ENCODE measurements around the gene LPCAT4.

Gene LPCAT4

DNA sequence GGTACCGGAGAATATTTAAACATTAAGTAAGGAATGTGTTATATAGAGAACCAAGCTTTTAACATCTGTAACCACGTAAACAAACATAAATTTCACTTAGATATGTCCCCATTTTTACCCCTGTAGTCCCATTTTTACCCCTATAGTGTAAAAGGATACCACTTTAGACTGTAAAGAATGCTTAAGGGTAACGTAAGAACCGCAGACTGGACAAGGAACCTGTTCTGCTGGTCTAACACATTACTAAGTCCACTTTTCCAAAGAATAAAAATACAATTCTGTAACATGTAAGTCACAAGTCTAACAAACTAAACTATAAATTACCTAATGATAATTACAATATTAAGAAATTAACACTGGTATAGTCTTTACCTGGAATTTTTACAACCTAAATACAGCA, 32.3 kb downstream of the LPCAT4 start:
- H3K4me3 ChIP-seq (ENCODE audit: low read depth, low read length): no peak overlapping the region
- no peak for DNase-seq (ENCODE audit: low read depth)
- in situ Hi-C loops (cut with HindIII; ENCODE audit: low sequenced_read_pairs): no loop called here
- TF ChIP-seq, protein P1, sequence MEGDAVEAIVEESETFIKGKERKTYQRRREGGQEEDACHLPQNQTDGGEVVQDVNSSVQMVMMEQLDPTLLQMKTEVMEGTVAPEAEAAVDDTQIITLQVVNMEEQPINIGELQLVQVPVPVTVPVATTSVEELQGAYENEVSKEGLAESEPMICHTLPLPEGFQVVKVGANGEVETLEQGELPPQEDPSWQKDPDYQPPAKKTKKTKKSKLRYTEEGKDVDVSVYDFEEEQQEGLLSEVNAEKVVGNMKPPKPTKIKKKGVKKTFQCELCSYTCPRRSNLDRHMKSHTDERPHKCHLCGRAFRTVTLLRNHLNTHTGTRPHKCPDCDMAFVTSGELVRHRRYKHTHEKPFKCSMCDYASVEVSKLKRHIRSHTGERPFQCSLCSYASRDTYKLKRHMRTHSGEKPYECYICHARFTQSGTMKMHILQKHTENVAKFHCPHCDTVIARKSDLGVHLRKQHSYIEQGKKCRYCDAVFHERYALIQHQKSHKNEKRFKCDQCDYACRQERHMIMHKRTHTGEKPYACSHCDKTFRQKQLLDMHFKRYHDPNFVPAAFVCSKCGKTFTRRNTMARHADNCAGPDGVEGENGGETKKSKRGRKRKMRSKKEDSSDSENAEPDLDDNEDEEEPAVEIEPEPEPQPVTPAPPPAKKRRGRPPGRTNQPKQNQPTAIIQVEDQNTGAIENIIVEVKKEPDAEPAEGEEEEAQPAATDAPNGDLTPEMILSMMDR (IDR thresholded peaks at IDR 0.05; ENCODE audit: low read depth, low read length, missing control alignments): no peak

DNA sequence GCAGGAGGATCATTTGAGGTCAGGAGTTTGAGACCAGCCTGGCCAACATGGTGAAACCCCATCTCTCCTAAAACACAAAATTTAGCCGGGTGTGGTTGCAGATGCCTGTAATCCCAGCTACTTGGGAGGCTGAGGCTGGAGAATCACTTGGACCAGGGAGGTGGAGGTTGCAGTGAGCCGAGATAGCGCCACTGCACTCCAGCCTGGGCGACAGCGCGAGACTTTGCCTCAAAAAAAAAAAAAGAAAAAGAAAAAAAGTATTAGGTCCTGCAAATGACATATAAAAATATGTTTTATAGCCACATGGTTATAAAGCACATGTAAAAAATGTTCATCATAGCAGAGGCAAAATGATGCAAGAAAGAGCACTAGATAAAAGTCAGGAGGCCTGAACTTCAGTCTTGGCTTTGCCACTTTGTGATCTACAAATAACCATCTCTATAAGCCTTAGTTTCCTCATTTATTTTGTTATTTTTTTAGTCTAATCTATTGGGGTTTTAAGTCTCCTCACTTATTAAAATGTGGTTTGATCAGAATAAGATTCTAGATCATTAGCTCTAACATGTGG, 34.4 kb downstream of the LPCAT4 start:
- no peak overlapping the region for H3K4me3 ChIP-seq (ENCODE audit: low read depth, low read length)
- DNase-seq (ENCODE audit: low read depth): no peak
- TF ChIP-seq, protein P1 (IDR thresholded peaks at IDR 0.05; ENCODE audit: low read depth, low read length, missing control alignments): no peak
- in situ Hi-C loops (cut with HindIII; ENCODE audit: low sequenced_read_pairs): no loop called here

DNA sequence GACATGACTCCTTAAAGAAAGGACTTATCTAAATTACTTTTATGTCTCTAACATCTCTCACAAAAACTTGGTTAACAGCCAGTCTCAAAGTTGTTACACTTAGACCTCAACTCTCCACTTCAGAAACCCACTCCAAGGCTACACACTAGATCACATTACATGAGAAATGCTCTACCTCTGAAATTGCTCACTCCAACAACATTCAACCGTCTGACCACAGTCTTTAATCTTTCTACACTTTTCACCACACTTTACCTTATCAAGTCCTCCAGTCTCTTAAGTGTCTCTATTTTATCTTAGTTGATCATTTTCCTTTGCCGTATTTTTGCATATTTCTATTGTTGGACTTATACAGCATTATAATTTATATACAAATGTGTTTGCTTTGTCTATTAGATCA, 35.2 kb downstream of the LPCAT4 start:
- TF ChIP-seq, protein P1 (IDR thresholded peaks at IDR 0.05; ENCODE audit: low read depth, low read length, missing control alignments): no peak
- in situ Hi-C loops (cut with HindIII; ENCODE audit: low sequenced_read_pairs): no loop called here
- DNase-seq (ENCODE audit: low read depth): no peak
- H3K4me3 ChIP-seq (ENCODE audit: low read depth, low read length): no peak overlapping the region

DNA sequence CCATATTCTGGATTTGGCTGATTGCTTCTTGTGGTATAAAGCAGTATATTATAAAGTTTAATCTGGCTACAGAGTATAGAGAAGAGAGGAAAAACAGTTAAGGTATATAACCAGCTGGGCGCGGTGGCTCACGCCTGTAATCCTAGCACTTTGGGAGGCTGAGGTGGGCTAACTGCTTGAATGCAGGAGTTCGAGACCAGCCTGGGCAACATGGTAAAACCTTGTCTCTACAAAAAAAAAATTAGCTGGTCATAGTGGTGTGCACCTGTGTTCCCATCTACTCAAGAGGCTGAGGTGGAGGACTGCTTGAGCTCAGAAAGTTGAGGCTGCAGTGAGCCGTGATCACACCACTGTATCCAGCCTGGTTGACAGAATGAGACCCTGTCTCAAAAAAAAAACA, 36.7 kb downstream of the LPCAT4 start:
- in situ Hi-C loops (cut with HindIII; ENCODE audit: low sequenced_read_pairs): no loop called here
- TF ChIP-seq, protein P1 (IDR thresholded peaks at IDR 0.05; ENCODE audit: low read depth, low read length, missing control alignments): no peak
- no peak for DNase-seq (ENCODE audit: low read depth)
- no peak overlapping the region for H3K4me3 ChIP-seq (ENCODE audit: low read depth, low read length)

DNA sequence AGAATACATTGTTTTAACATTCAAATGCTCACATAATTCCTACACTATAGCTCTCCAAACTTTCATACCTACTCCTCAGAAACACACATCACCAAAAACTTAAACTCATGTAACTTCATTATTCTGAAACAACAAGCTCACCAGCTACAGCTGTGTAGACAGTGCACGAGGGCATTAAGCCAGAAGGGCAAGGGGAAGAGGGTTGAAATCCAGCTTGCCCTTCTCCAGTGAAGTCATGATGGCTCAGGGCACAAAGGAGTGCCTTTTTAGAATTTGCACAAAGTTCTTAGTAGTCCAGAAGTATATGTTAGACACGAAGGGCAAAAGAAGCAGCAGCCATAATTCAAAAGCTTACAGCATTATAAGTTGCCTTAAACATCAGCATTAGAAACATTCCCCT, 38.0 kb downstream of the LPCAT4 start:
- TF ChIP-seq, protein P1 (IDR thresholded peaks at IDR 0.05; ENCODE audit: low read depth, low read length, missing control alignments): no peak
- in situ Hi-C loops (cut with HindIII; ENCODE audit: low sequenced_read_pairs): no loop called here

DNA sequence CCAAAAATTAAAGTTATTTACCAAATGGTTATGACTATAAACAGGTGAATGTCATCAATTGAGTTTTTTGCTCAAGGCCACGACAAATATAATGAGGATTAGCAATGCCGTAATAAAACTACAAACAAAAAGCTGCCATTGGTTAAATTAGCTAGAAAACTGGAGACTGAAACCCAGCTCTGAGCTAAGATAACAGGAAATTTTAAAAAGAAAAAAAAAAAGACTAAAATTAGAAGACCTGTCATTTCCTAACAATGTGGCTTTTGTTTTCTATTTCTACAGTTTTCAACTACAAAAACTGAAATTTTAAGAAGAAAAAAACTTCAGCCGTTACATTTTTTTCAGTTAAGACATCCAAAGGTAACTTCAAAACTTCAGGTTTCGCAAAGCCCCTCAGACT, 39.1 kb downstream of the LPCAT4 start:
- H3K4me3 ChIP-seq (ENCODE audit: low read depth, low read length): no peak overlapping the region
- DNase-seq (ENCODE audit: low read depth): no peak
- in situ Hi-C loops (cut with HindIII; ENCODE audit: low sequenced_read_pairs): no loop called here
- TF ChIP-seq, protein P1 (IDR thresholded peaks at IDR 0.05; ENCODE audit: low read depth, low read length, missing control alignments): no peak

More for the DNA sequence above, 38.0 kb downstream of the LPCAT4 start:
- no peak for DNase-seq (ENCODE audit: low read depth)
- H3K4me3 ChIP-seq (ENCODE audit: low read depth, low read length): no peak overlapping the region
